Panc1 (cell line): ENCODE measurements around the gene MGMT. TPM values are rescaled to one million over a fixed set of nuclear protein-coding genes. Genes with fewer than 3 reads are reported as not detected.

ENCODE experiments used
- ATAC-seq: fragments of 200-7000 bp; cut with Tn5 transposase; 2 replicates; pipeline ENCODE4 v1.9.1; 2020; ENCODE audit warnings: mild to moderate bottlenecking, moderate library complexity
- BruUV-seq: library from RNA; stranded (reverse); fragments of 400-500 nt; replicated peaks from 2 replicates; lab custom pipeline; 2021; lab: Mats Ljungman, UMichigan
- CTCF ChIA-PET: fragments of 300-600 bp; sonication (Branson Sonifier 250); formaldehyde crosslinking; loops from one replicate; lab custom pipeline; 2022; ENCODE audit warnings: antibody characterized with exemption; lab: Charles Lee
- POLR2A ChIA-PET: fragments of 300-600 bp; sonication (Branson Sonifier 250); formaldehyde crosslinking; loops from one replicate; lab custom pipeline; 2022; ENCODE audit warnings: antibody characterized with exemption; lab: Charles Lee
- DNase-seq: peaks from one replicate; pipeline ENCODE4 v3.0.0-alpha.2; 2010; ENCODE audit warnings: low read depth, low spot score
- H3K27ac ChIP-seq: 2 replicates; pipeline ENCODE4 v1.5.1; 2011; ENCODE audit warnings: mild to moderate bottlenecking, low read length, inconsistent platforms
- H3K27me3 ChIP-seq: fragments of 200-500 bp; sonication (Bioruptor generic); 2 replicates; pipeline ENCODE4 v1.6.0; 2014; ENCODE audit warnings: low read length, inconsistent platforms; ENCODE audit not compliant: control insufficient read depth, insufficient read depth
- H3K36me3 ChIP-seq: fragments of 200-500 bp; sonication (Bioruptor generic); 2 replicates; pipeline ENCODE4 v1.5.1; 2014; ENCODE audit warnings: inconsistent platforms, mild to moderate bottlenecking, low read length, moderate library complexity; ENCODE audit not compliant: control insufficient read depth, insufficient read depth
- H3K4me1 ChIP-seq: 2 replicates; pipeline ENCODE4 v1.5.1; 2011; ENCODE audit warnings: inconsistent platforms, mild to moderate bottlenecking, low read length, moderate library complexity; ENCODE audit not compliant: control insufficient read depth, insufficient read depth
- H3K4me3 ChIP-seq, 2 experiments: 2 replicates each; pipeline ENCODE4 v1.5.1; 2011 to 2012; ENCODE audit warnings: low read depth in 2 of 2, low read length in 2 of 2, mild to moderate bottlenecking in 2 of 2, inconsistent platforms in 1 of 2, moderate library complexity in 1 of 2
- H3K9me3 ChIP-seq: fragments of 200-500 bp; sonication (Bioruptor generic); 2 replicates; pipeline ENCODE4 v1.5.1; 2014; ENCODE audit warnings: low read depth, mild to moderate bottlenecking, inconsistent platforms, low read length, moderate library complexity; ENCODE audit not compliant: control insufficient read depth, insufficient read depth
- CTCF ChIP-seq: fragments of 450-650 bp; IDR thresholded peaks from 2 replicates; pipeline ENCODE4 v1.5.1; 2017; ENCODE audit warnings: mild to moderate bottlenecking
- POLR2AphosphoS5 ChIP-seq: IDR thresholded peaks from 2 replicates; pipeline ENCODE4 v1.6.1; 2012; ENCODE audit warnings: mild to moderate bottlenecking, low read depth, low read length, moderate library complexity
- REST ChIP-seq, 2 experiments: IDR thresholded peaks; 2 replicates each; pipeline ENCODE4 v1.6.1; 2011 to 2012; ENCODE audit warnings: low read depth in 2 of 2, control low read depth in 1 of 2, low read length in 1 of 2, mild to moderate bottlenecking in 1 of 2, moderate library complexity in 1 of 2; ENCODE audit not compliant: insufficient read depth in 1 of 2
- SIN3A ChIP-seq: IDR thresholded peaks from 2 replicates; pipeline ENCODE4 v1.6.1; 2012; ENCODE audit warnings: low read depth, mild to moderate bottlenecking, low read length, moderate library complexity, borderline replicate concordance; ENCODE audit not compliant: insufficient read depth
- TCF7L2 ChIP-seq: IDR thresholded peaks from 2 replicates; pipeline ENCODE4 v1.6.1; 2011; ENCODE audit warnings: mild to moderate bottlenecking, low read depth, low read length, inconsistent platforms
- in situ Hi-C: cut with HindIII; loops from 2 replicates; pipeline ENCODE4 v1.10.0; 2016; ENCODE audit warnings: low sequenced_read_pairs, low pct_unique_long_range_greater_than_20kb
- intact Hi-C: fragments of 100-400 bp; cut with micrococcal nuclease; formaldehyde crosslinking; loops from one replicate; pipeline ENCODE4 v1.10.0; 2022; ENCODE audit not compliant: unreplicated experiment
- total RNA-seq: library from RNA; stranded (reverse); gene quantifications from one replicate; pipeline ENCODE4 v1.2.1, GENCODE V29; 2021; ENCODE audit not compliant: unreplicated experiment

MGMT gene
- total RNA-seq, 1 experiment from 2014 or later = 27.3 TPM

GRCh38 chr10:129544205-129545202 is 77.5 kb downstream of the MGMT start:
- no TSS peak for BruUV-seq
- H3K27me3 ChIP-seq = no peaks in the 10 kb centered on the region
- no peaks in the 10 kb centered on the region for H3K4me1 ChIP-seq
- POLR2A ChIA-PET = no interaction called here
- TF ChIP-seq SIN3A = no peak
- no peak for TF ChIP-seq POLR2AphosphoS5
- no peak for TF ChIP-seq TCF7L2
- TF ChIP-seq REST (IDR thresholded peaks at IDR 0.05; ENCODE audit: insufficient read depth in 1 of 2, low read depth in 2 of 2, low read length in 1 of 2) = no peak
- no peak for TF ChIP-seq CTCF
- no peak overlapping the region for H3K4me3 ChIP-seq
- no peaks in the 10 kb centered on the region for H3K9me3 ChIP-seq
- CTCF ChIA-PET = no interaction called here
- ATAC-seq = no peak
- H3K36me3 ChIP-seq = no peaks in the 10 kb centered on the region
- H3K27ac ChIP-seq = no peak overlapping the region
- intact Hi-C loops = no loop called here
- DNase-seq = no peak
- in situ Hi-C loops = no loop called here

- no peaks in the 10 kb centered on the region for H3K9me3 ChIP-seq
- POLR2A ChIA-PET = no interaction called here
- in situ Hi-C loops = no loop called here
- ATAC-seq (no peak), DNase-seq (no peak)
- H3K4me3 ChIP-seq = no peak overlapping the region
- no TSS peak for BruUV-seq
- no peak for TF ChIP-seq SIN3A
- no peak for TF ChIP-seq REST (IDR thresholded peaks at IDR 0.05; ENCODE audit: insufficient read depth in 1 of 2, low read depth in 2 of 2, low read length in 1 of 2)
- TF ChIP-seq TCF7L2 = no peak
- no peak for TF ChIP-seq POLR2AphosphoS5
- no peak for TF ChIP-seq CTCF
- intact Hi-C loops = no loop called here
- no peak overlapping the region for H3K27ac ChIP-seq
- CTCF ChIA-PET = no interaction called here
- no peaks in the 10 kb centered on the region for H3K36me3 ChIP-seq
- no peaks in the 10 kb centered on the region for H3K4me1 ChIP-seq
- no peaks in the 10 kb centered on the region for H3K27me3 ChIP-seq
Observed at GRCh38 chr10:129545261-129545660, 78.2 kb downstream of the MGMT start.
